HG03280 (cell line): ENCODE data around the gene ABCB11.
A peak's percentile ranks its signal among the peaks of the same experiment; 100 is the strongest.

Source experiments
- ATAC-seq: cut with Tn5 transposase; IDR thresholded peaks from one replicate; pipeline ENCODE4 v1.9.1; 2021; ENCODE audit warnings: mild to moderate bottlenecking, moderate library complexity; ENCODE audit not compliant: unreplicated experiment

The ABCB11 gene

GRCh38 chr2:168978461-168978861 is 52.7 kb downstream of the ABCB11 start:
- ATAC-seq, result no peak

GRCh38 chr2:168977608-168978007 is 53.5 kb downstream of the ABCB11 start:
- no peak for ATAC-seq

DNA sequence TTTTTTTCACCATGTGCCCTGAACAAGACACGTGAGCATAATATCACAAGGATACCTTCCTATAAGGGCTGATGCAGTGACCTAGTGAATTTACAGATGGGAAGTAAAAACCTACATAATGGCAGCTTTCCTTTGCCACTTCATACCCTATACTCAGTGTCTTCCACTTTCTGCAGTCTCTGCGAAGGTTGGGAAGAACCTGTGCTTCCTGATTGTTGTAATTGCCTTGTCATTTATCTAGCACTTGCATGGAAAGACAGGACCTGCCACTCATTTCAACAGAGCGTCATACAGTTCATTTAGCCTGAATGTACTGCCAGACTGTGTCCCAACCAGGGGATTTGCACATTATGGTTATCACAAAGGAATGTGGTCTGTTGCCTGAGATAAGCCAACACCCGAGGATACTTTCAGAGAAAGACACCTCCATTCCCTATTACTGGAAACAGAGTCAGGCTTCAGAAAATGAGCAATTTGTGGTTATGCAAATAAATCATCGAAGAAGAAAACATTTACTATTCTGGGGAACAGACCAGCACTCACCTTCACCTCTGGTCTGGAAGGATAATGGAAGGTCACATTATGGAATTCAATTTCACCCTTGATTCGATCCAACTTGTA is 55.0 kb downstream of the ABCB11 start:
- no peak for ATAC-seq

DNA sequence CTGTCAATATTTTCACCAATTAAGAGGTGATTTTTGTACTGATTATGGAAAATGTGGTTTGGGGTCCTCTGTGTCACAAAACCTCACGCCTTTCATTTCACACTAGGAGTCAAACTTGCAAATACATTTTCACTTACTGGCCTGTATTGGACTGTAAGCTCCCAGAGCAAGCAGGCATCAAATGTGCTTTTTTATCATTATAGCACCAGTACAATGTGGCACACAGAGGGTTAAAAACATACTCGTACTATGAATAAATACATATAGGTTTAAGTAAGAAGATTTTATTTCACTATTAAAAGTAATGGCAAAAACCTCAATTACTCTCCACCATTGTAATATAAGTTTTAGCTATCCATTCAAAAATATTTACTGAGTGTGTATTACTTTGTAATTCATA is 56.7 kb downstream of the ABCB11 start:
- no peak for ATAC-seq

GRCh38 chr2:168971261-168971660 is 59.9 kb downstream of the ABCB11 start:
- ATAC-seq, result no peak

- ATAC-seq, result no peak
These were observed 60.4 kb downstream of the ABCB11 start for GRCh38 chr2:168970711-168971233.

GRCh38 chr2:168969865-168970264 is 61.3 kb downstream of the ABCB11 start:
- no peak for ATAC-seq

- ATAC-seq, result no peak
These were observed 62.8 kb downstream of the ABCB11 start for GRCh38 chr2:168968342-168968741.

DNA sequence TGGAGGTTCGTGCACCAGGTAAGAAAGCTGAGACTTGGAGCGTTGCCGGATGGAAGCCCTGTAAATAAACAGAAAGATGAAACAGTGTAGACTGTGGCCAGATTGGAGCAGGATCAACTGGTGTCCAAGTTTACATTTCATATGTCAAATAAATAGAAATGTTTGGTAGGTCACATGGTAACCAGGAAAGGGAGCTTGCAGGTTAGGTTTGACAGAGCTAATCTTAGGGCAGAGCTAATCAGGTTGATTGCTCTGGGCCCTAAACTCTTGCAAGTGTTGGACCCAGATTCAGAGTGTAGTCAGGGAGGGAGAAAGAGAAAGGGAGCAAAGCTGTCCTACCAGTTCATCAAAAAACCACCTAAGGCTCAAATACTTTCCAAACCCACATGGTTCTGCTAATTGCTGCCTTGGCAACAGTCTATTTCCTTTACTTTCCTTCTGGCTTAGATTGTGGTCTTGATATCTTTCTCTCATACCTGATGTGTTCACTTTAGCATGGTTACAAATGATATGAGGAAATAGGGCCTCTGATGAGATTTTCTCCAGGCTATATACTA is 66.8 kb downstream of the ABCB11 start:
- no peak for ATAC-seq

GRCh38 chr2:168962636-168963035 is 68.5 kb downstream of the ABCB11 start:
- no peak for ATAC-seq

GRCh38 chr2:168961450-168962229 is 69.5 kb downstream of the ABCB11 start:
- ATAC-seq, result peak; percentile 86

DNA sequence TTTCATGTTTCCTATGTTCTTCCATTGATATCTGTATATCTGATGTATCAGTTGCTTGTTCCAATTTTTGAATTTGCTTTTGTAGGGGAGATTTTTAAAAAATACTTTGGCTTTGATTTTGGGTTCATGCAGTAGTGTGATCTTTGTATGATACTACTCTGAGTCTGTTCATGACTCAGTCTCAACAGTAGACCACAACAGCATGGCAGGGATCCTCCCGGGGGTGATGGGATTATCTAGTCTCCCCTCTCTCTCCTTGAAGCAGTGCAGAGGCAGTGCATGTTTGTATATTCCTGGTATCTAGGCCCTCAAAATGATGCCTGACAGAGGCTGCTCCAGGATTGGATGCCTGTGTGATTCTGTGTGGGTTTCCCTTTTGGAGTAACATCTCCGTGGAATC is 74.7 kb downstream of the ABCB11 start:
- no peak for ATAC-seq

DNA sequence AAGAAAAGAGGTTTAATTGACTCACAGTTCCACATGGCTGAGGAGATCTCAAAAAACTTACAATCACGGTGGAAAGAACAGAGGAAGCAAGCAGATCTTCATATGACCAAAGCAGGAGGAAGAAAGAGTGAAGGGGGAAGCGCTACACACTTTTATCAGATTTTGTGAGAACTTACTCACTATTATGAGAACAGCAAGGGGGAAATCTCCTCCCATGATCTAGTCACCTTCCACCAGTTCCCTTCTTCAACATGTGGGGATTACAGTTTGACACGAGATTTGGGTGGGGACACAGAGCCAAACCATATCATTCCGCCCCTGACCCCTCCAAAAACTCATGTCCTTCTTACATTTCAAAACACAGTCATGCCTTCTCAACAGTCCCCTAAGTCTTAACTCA is 75.8 kb downstream of the ABCB11 start:
- ATAC-seq, result no peak

DNA sequence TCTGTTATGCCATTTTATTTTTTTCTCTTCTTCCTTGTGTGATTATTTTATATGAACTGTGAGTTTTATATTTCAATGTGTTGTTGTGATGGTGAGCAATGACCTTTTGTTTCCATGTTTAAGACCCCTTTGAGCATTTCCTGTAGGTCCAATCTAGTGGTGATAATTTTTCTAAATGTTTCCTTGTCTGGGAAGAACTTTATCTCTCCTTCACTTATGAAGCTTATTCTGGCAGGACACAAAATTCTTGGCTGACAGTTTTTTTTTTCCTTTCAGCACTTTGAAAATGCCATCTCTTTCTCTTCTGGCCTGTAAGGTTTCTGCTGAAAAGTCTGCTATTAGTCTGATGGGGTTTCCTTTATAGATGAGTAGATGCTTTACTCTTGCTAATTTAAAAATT is 76.9 kb downstream of the ABCB11 start:
- ATAC-seq, result no peak

GRCh38 chr2:168952424-168952823 is 78.7 kb downstream of the ABCB11 start:
- no peak for ATAC-seq

GRCh38 chr2:168951871-168952270 is 79.3 kb downstream of the ABCB11 start:
- ATAC-seq, result no peak

- ATAC-seq, result no peak
These were observed 81.8 kb downstream of the ABCB11 start for GRCh38 chr2:168949324-168949723.

GRCh38 chr2:168948621-168949212 is 82.4 kb downstream of the ABCB11 start:
- no peak for ATAC-seq

DNA sequence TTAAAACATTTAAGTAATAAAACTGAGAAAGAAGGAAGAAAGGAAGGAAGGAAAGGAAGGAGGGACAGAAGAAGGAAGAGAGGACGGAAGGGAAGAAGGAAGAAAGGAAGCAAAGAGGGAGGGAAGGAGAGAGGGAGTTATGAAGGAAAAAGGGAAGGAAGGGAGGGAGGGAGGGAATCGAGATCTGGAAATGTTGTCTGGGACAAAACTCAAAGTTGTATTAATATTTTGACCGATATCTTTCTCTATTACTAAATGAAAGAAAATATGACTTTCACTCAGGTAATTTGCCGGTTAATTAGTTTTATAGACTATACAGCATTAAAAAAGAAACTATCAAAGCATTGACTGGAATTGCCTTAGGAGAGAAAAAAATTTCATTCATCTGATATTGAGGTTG is 85.6 kb downstream of the ABCB11 start:
- ATAC-seq, result no peak

- ATAC-seq, result no peak
These were observed 87.1 kb downstream of the ABCB11 start for GRCh38 chr2:168944065-168944464.

GRCh38 chr2:168941297-168941696 is 89.8 kb downstream of the ABCB11 start:
- no peak for ATAC-seq

DNA sequence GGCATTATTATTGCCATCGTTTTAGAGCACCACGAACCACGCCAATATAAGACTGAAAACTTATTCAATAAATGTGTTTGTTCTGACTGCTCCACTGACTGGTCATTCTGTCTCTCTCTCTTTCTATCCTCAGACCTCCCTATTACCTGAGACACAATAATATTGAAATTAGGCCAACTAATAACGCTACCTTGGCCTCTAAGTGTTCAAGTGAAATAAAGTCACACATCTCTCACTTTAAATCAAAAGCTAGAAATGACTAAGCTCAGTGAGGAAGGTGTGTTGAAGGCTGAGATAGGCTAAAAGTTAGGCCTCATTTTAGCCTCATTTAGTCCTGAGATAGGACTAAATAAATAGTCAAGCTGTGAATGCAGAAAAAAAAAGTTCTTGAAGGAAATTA is 91.2 kb downstream of the ABCB11 start:
- ATAC-seq, result peak; percentile 47
